ENCODE data around the gene CEP126.

Gene CEP126

DNA sequence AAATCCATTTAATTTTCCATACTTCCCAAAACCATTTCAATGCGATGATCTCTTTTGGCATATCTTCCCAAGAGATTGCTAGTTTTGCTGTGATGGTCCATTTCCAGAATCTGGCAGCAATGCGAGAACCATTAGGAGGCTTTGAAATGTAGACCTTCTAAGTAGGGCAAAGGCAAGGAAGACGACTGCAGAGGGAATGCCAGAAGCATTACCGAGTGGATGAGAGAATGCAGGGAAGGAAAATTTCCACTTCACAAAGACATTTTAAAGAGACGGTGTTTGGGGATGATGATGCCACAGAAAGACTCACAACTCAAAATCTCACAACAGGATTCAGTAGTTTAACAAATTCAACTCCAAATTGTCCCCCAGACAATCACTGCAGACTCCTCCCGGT is 471 bp upstream of the CEP126 start:
- Mint-ChIP-seq H3K27me3 (no peaks in the 10 kb centered on the region), H3K9me3 (no peaks in the 10 kb centered on the region), H3K4me3 (peak overlapping the region; percentile 88), H3K36me3 (ENCODE audit: low read depth) (peaks cover 6% of the 10 kb centered on the region), H3K4me1 (ENCODE audit: low read depth) (peaks cover 27% of the 10 kb centered on the region), H3K27ac (peak overlapping the region; percentile 58)
- DNase-seq, result no peak

GRCh38 chr11:101915791-101916291 is 1.0 kb downstream of the CEP126 start:
- Mint-ChIP-seq H3K4me3 (peak overlapping the region; percentile 88), H3K27me3 (no peaks in the 10 kb centered on the region), H3K27ac (peak overlapping the region; percentile 90), H3K36me3 (ENCODE audit: low read depth) (peaks cover 6% of the 10 kb centered on the region), H3K4me1 (ENCODE audit: low read depth) (peaks cover 27% of the 10 kb centered on the region), H3K9me3 (no peaks in the 10 kb centered on the region)
- DNase-seq, result no peak

DNA sequence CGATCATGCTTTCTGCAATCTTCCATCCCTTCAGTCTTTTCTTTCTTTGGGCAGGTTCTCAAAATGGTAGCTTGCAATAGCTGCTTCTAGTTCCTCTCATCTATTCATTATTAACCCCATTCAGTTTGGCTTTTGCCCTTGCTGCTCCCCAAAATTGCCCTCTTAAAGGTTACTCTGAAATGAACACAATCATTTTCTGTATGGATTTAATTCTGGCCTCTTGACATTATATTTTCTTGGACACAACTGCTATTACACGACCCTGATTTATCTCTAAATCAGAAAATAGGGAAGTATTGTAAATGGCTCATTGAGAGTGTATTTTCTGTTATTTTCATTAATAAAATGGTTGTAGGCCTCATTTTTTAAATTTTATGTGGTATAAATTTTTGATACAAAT is 1.6 kb downstream of the CEP126 start, which contains the start of gene ANGPTL5:
Gene ANGPTL5 (minus strand): TSS at position 101 of the 400 bp plus-strand sequence. CDS start 8,613 bp downstream, outside the sequence.
- no peaks in the 10 kb centered on the region for H3K9me3 Mint-ChIP-seq
- H3K4me1 Mint-ChIP-seq (ENCODE audit: low read depth), result peaks cover 27% of the 10 kb centered on the region
- H3K27ac Mint-ChIP-seq, result peak within 1 kb of the TSS; percentile 90
- peaks cover 6% of the 10 kb centered on the region for H3K36me3 Mint-ChIP-seq (ENCODE audit: low read depth)
- DNase-seq, result no peak
- peak within 1 kb of the TSS; percentile 88 for H3K4me3 Mint-ChIP-seq
- no peaks in the 10 kb centered on the region for H3K27me3 Mint-ChIP-seq

DNA sequence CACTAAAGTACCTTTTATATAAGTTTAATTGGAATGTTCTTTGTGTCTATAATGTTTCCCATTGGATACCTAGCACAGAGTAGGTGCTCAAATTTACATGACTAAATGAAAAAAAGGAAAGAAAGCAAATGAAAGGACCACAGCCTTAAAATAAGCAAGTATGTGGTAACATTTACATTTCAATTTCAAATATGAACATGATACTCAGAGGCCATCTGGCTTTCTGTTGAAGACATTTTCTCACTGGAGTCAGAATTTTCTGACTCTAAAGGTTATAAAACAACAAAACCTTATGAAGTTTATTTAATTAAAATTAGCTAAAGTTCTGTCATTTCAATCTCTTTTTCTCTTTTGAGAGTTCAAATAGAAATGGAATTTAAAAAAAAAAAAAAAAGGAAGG is 2.4 kb downstream of the CEP126 start:
- peaks cover 6% of the 10 kb centered on the region for H3K36me3 Mint-ChIP-seq (ENCODE audit: low read depth)
- peaks cover 27% of the 10 kb centered on the region for H3K4me1 Mint-ChIP-seq (ENCODE audit: low read depth)
- no peak overlapping the region for H3K4me3 Mint-ChIP-seq
- H3K9me3 Mint-ChIP-seq, result no peaks in the 10 kb centered on the region
- H3K27ac Mint-ChIP-seq, result no peak overlapping the region
- DNase-seq, result no peak
- no peaks in the 10 kb centered on the region for H3K27me3 Mint-ChIP-seq

GRCh38 chr11:101920992-101921391 is 6.2 kb downstream of the CEP126 start:
- Mint-ChIP-seq H3K27me3 (no peaks in the 10 kb centered on the region), H3K4me1 (ENCODE audit: low read depth) (peaks cover 5% of the 10 kb centered on the region), H3K4me3 (no peak overlapping the region), H3K27ac (no peak overlapping the region), H3K9me3 (no peaks in the 10 kb centered on the region), H3K36me3 (ENCODE audit: low read depth) (no peaks in the 10 kb centered on the region)
- no peak for DNase-seq

- H3K4me1 Mint-ChIP-seq (ENCODE audit: low read depth), result no peaks in the 10 kb centered on the region
- no peak overlapping the region for H3K27ac Mint-ChIP-seq
- no peak overlapping the region for H3K4me3 Mint-ChIP-seq
- H3K9me3 Mint-ChIP-seq, result peaks cover 7% of the 10 kb centered on the region
- no peaks in the 10 kb centered on the region for H3K27me3 Mint-ChIP-seq
- H3K36me3 Mint-ChIP-seq (ENCODE audit: low read depth), result peaks cover 2% of the 10 kb centered on the region
- no peak for DNase-seq
Observed at GRCh38 chr11:101923554-101923953, 8.7 kb downstream of the CEP126 start.

GRCh38 chr11:101929294-101929915 is 14.6 kb downstream of the CEP126 start:
- Mint-ChIP-seq H3K27me3 (no peaks in the 10 kb centered on the region), H3K9me3 (peaks cover 7% of the 10 kb centered on the region), H3K36me3 (ENCODE audit: low read depth) (peaks cover 2% of the 10 kb centered on the region), H3K4me3 (no peak overlapping the region), H3K4me1 (ENCODE audit: low read depth) (no peaks in the 10 kb centered on the region), H3K27ac (no peak overlapping the region)
- DNase-seq, result no peak

DNA sequence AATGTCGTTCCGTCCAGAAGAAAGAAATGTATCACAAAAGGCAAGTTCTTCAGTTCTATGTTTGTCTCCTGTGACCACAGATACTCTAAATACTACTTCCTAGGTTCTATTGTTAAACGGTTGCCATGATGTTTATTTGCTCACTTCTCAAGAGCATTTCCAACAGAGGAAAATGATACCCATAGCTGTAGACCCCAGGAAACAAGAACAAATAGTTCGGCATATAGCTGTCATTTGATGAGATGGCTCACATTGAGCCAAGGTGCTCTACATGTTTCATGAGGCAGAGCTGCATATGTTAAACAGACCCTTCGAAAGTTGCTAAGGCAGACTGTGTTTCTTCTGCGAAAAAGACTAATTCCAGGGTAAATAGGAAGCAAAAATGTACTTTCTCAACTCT is 16.9 kb downstream of the CEP126 start:
- H3K4me3 Mint-ChIP-seq, result no peak overlapping the region
- H3K36me3 Mint-ChIP-seq (ENCODE audit: low read depth), result peaks cover 2% of the 10 kb centered on the region
- no peak overlapping the region for H3K27ac Mint-ChIP-seq
- no peak for DNase-seq
- no peaks in the 10 kb centered on the region for H3K4me1 Mint-ChIP-seq (ENCODE audit: low read depth)
- H3K9me3 Mint-ChIP-seq, result peaks cover 7% of the 10 kb centered on the region
- H3K27me3 Mint-ChIP-seq, result no peaks in the 10 kb centered on the region

DNA sequence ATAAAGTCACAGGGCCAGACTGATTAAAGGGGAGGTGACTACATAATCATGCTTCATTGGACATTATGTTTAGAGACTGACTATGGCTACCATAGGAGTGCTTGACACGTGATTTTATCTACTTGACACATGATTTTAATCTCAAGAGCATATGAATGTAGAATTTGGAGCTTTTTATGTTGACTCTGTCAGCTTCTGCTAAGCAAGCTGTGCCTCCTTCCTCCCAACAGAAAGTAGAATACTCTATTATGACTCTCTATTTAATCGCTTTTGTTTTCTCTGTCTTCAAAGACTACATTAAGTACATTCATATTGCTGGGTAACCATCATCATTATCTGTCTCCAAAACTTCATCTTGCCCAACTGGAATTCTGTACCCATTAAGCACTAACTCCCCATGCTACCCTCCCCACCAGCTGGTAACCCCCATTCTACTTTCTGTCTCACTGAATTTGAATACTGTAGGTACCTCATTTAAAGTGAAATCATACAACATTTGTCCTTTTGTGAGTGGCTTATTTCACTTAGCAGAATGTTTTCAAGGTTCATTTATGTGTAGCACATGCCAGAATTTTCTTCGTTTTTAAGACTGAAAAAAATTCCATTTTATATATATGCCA is 26.2 kb downstream of the CEP126 start:
- no peak overlapping the region for H3K4me3 Mint-ChIP-seq
- H3K27me3 Mint-ChIP-seq, result no peaks in the 10 kb centered on the region
- H3K36me3 Mint-ChIP-seq (ENCODE audit: low read depth), result no peaks in the 10 kb centered on the region
- no peaks in the 10 kb centered on the region for H3K4me1 Mint-ChIP-seq (ENCODE audit: low read depth)
- no peak for DNase-seq
- no peaks in the 10 kb centered on the region for H3K9me3 Mint-ChIP-seq
- H3K27ac Mint-ChIP-seq, result no peak overlapping the region

GRCh38 chr11:101944923-101945322 is 30.1 kb downstream of the CEP126 start:
- H3K9me3 Mint-ChIP-seq, result no peaks in the 10 kb centered on the region
- DNase-seq, result no peak
- H3K4me1 Mint-ChIP-seq (ENCODE audit: low read depth), result no peaks in the 10 kb centered on the region
- no peaks in the 10 kb centered on the region for H3K36me3 Mint-ChIP-seq (ENCODE audit: low read depth)
- H3K4me3 Mint-ChIP-seq, result no peak overlapping the region
- H3K27ac Mint-ChIP-seq, result no peak overlapping the region
- no peaks in the 10 kb centered on the region for H3K27me3 Mint-ChIP-seq

- no peaks in the 10 kb centered on the region for H3K36me3 Mint-ChIP-seq (ENCODE audit: low read depth)
Observed at GRCh38 chr11:101945448-101945847, 30.6 kb downstream of the CEP126 start.

GRCh38 chr11:101949680-101950220 is 34.9 kb downstream of the CEP126 start:
- Mint-ChIP-seq H3K27me3 (no peaks in the 10 kb centered on the region), H3K36me3 (ENCODE audit: low read depth) (no peaks in the 10 kb centered on the region), H3K4me1 (ENCODE audit: low read depth) (no peaks in the 10 kb centered on the region)

More at GRCh38 chr11:101945448-101945847, 30.6 kb downstream of the CEP126 start:
- no peak overlapping the region for H3K27ac Mint-ChIP-seq
- H3K4me3 Mint-ChIP-seq, result no peak overlapping the region
- no peaks in the 10 kb centered on the region for H3K27me3 Mint-ChIP-seq
- DNase-seq, result no peak
- H3K4me1 Mint-ChIP-seq (ENCODE audit: low read depth), result no peaks in the 10 kb centered on the region
- H3K9me3 Mint-ChIP-seq, result no peaks in the 10 kb centered on the region

GRCh38 chr11:101955278-101955677 is 40.5 kb downstream of the CEP126 start:
- no peak for DNase-seq
- Mint-ChIP-seq H3K36me3 (ENCODE audit: low read depth) (peaks cover 12% of the 10 kb centered on the region), H3K4me1 (ENCODE audit: low read depth) (no peaks in the 10 kb centered on the region), H3K27ac (no peak overlapping the region), H3K27me3 (no peaks in the 10 kb centered on the region), H3K4me3 (no peak overlapping the region), H3K9me3 (no peaks in the 10 kb centered on the region)

More at GRCh38 chr11:101949680-101950220, 34.9 kb downstream of the CEP126 start:
- H3K4me3 Mint-ChIP-seq, result no peak overlapping the region
- H3K27ac Mint-ChIP-seq, result no peak overlapping the region
- no peak for DNase-seq
- H3K9me3 Mint-ChIP-seq, result no peaks in the 10 kb centered on the region

GRCh38 chr11:101955701-101956100 is 40.9 kb downstream of the CEP126 start:
- Mint-ChIP-seq H3K27me3 (no peaks in the 10 kb centered on the region), H3K4me1 (ENCODE audit: low read depth) (no peaks in the 10 kb centered on the region), H3K4me3 (no peak overlapping the region), H3K9me3 (no peaks in the 10 kb centered on the region), H3K27ac (no peak overlapping the region), H3K36me3 (ENCODE audit: low read depth) (peaks cover 12% of the 10 kb centered on the region)
- DNase-seq, result no peak

GRCh38 chr11:101960231-101960630 is 45.4 kb downstream of the CEP126 start:
- H3K27ac Mint-ChIP-seq, result no peak overlapping the region
- DNase-seq, result no peak
- H3K4me1 Mint-ChIP-seq (ENCODE audit: low read depth), result no peaks in the 10 kb centered on the region
- H3K36me3 Mint-ChIP-seq (ENCODE audit: low read depth), result peaks cover 15% of the 10 kb centered on the region
- H3K27me3 Mint-ChIP-seq, result no peaks in the 10 kb centered on the region
- no peak overlapping the region for H3K4me3 Mint-ChIP-seq
- H3K9me3 Mint-ChIP-seq, result no peaks in the 10 kb centered on the region

Measured in activated T-cell treated with anti-CD3 and anti-CD28 coated beads, Interleukin-2, amount 50 U/mL, for 24 hours (primary cell).